ENCODE data around the gene EDN2.

The EDN2 gene

GRCh38 chr1:41483960-41484401, 502 bp downstream of the EDN2 start:
- H3F3A ChIP-seq (ENCODE audit: control insufficient read depth, insufficient read depth) = no peaks in the 10 kb centered on the region
- no peaks in the 10 kb centered on the region for H3K9me3 ChIP-seq (ENCODE audit: control insufficient read depth, insufficient read depth, low read length)
- H4K20me1 ChIP-seq (ENCODE audit: control insufficient read depth, insufficient read depth, low read depth, low read length) = no peaks in the 10 kb centered on the region
- H3K4me2 ChIP-seq (ENCODE audit: low read length) = no peak overlapping the region
- H3K4me1 ChIP-seq (ENCODE audit: control insufficient read depth, low read length) = 0 out of 2 replicates have a peak, but pooled peaks cover 3% of the 10 kb centered on the region
- no peaks in the 10 kb centered on the region for H3K79me2 ChIP-seq (ENCODE audit: control insufficient read depth, low read length)
- H3K4me3 ChIP-seq (ENCODE audit: low read length) = no peak overlapping the region
- H3K27me3 ChIP-seq (ENCODE audit: control insufficient read depth, low read length) = peaks cover 30% of the 10 kb centered on the region
- H3K9me2 ChIP-seq (replicated peaks; ENCODE audit: control insufficient read depth, low read length) = no peaks in the 10 kb centered on the region
- no peak overlapping the region for H3K27ac ChIP-seq (ENCODE audit: low read depth, low read length)
- TF ChIP-seq EZH2phosphoT487 (IDR thresholded peaks at IDR 0.05; ENCODE audit: borderline replicate concordance, low read length) = no peak
- no peak for TF ChIP-seq CTCF (IDR thresholded peaks at IDR 0.05; ENCODE audit: low read depth, low read length, poor library complexity, severe bottlenecking)
- H3K36me3 ChIP-seq (ENCODE audit: control insufficient read depth, low read length) = no peaks in the 10 kb centered on the region

GRCh38 chr1:41483001-41483850, 1.3 kb downstream of the EDN2 start:
- Histone ChIP-seq H3K9me3 (ENCODE audit: control insufficient read depth, insufficient read depth, low read length) (no peaks in the 10 kb centered on the region), H4K20me1 (ENCODE audit: control insufficient read depth, insufficient read depth, low read depth, low read length) (no peaks in the 10 kb centered on the region), H3K4me2 (ENCODE audit: low read length) (no peak overlapping the region), H3K4me3 (ENCODE audit: low read length) (no peak overlapping the region), H3K36me3 (ENCODE audit: control insufficient read depth, low read length) (no peaks in the 10 kb centered on the region), H3K4me1 (ENCODE audit: control insufficient read depth, low read length) (0 out of 2 replicates have a peak, but pooled peaks cover 3% of the 10 kb centered on the region), H3K27me3 (ENCODE audit: control insufficient read depth, low read length) (peaks cover 25% of the 10 kb centered on the region), H3F3A (ENCODE audit: control insufficient read depth, insufficient read depth) (no peaks in the 10 kb centered on the region), H3K9me2 (replicated peaks; ENCODE audit: control insufficient read depth, low read length) (no peaks in the 10 kb centered on the region), H3K27ac (ENCODE audit: low read depth, low read length) (no peak overlapping the region), H3K79me2 (ENCODE audit: control insufficient read depth, low read length) (no peaks in the 10 kb centered on the region)
- TF ChIP-seq EZH2phosphoT487 (IDR thresholded peaks at IDR 0.05; ENCODE audit: borderline replicate concordance, low read length) = no peak
- TF ChIP-seq CTCF (IDR thresholded peaks at IDR 0.05; ENCODE audit: low read depth, low read length, poor library complexity, severe bottlenecking) = no peak

- Histone ChIP-seq H3F3A (ENCODE audit: control insufficient read depth, insufficient read depth) (no peaks in the 10 kb centered on the region), H3K4me2 (ENCODE audit: low read length) (no peak overlapping the region), H3K27ac (ENCODE audit: low read depth, low read length) (no peak overlapping the region), H3K4me1 (ENCODE audit: control insufficient read depth, low read length) (0 out of 2 replicates have a peak, but pooled peaks cover 3% of the 10 kb centered on the region), H3K27me3 (ENCODE audit: control insufficient read depth, low read length) (peaks cover 15% of the 10 kb centered on the region), H3K79me2 (ENCODE audit: control insufficient read depth, low read length) (no peaks in the 10 kb centered on the region), H3K36me3 (ENCODE audit: control insufficient read depth, low read length) (no peaks in the 10 kb centered on the region), H3K9me2 (replicated peaks; ENCODE audit: control insufficient read depth, low read length) (no peaks in the 10 kb centered on the region), H3K4me3 (ENCODE audit: low read length) (no peak overlapping the region), H3K9me3 (ENCODE audit: control insufficient read depth, insufficient read depth, low read length) (no peaks in the 10 kb centered on the region), H4K20me1 (ENCODE audit: control insufficient read depth, insufficient read depth, low read depth, low read length) (no peaks in the 10 kb centered on the region)
- TF ChIP-seq EZH2phosphoT487 (IDR thresholded peaks at IDR 0.05; ENCODE audit: borderline replicate concordance, low read length) (no peak), CTCF (IDR thresholded peaks at IDR 0.05; ENCODE audit: low read depth, low read length, poor library complexity, severe bottlenecking) (no peak)
These were observed 2.3 kb downstream of the EDN2 start for GRCh38 chr1:41482001-41482765.

All from DOHH2 (cell line).